ENCODE data around the gene SLC22A23. TPM values are rescaled to one million over a fixed set of nuclear protein-coding genes. Genes with fewer than 3 reads are reported as not detected.

SLC22A23 gene
- total and polyA plus RNA-seq, 2 experiments from 2014 or later, result 6.1 to 38.3 TPM

GRCh38 chr6:3327403-3327802 lies 129.4 kb downstream of the SLC22A23 start:
- Histone ChIP-seq H4K20me1 (replicated peaks; ENCODE audit: insufficient read depth) (0 out of 2 replicates have a peak, but pooled peaks cover 11% of the 10 kb centered on the region), H3K4me2 (no peak overlapping the region), H3K27me3 (ENCODE audit: insufficient read depth) (no peaks in the 10 kb centered on the region), H3F3A (replicated peaks; ENCODE audit: low read depth) (peaks cover 7% of the 10 kb centered on the region; the same call in 1 of the 2 replicates), H3K79me2 (replicated peaks; ENCODE audit: insufficient read depth) (peaks cover 58% of the 10 kb centered on the region), H3K36me3 (ENCODE audit: insufficient read depth) (peaks cover 5% of the 10 kb centered on the region; the same call in 1 of the 2 replicates), H3K9me2 (ENCODE audit: insufficient read depth) (no peaks in the 10 kb centered on the region), H3K4me3 (no peak overlapping the region), H3K27ac (ENCODE audit: low read depth) (no peak overlapping the region), H3K4me1 (ENCODE audit: insufficient read depth) (peaks cover 19% of the 10 kb centered on the region), H2AFZ (no peak overlapping the region)
- peaks cover 21% of the 10 kb centered on the region for H3K27me3 Mint-ChIP-seq (ENCODE audit: insufficient read depth, low read depth, poor library complexity)
- no peak overlapping the region for H3K27ac Mint-ChIP-seq
- peaks cover 72% of the 10 kb centered on the region for H3K4me1 Mint-ChIP-seq
- H3K9me3 Mint-ChIP-seq, result no peaks in the 10 kb centered on the region
- no peak overlapping the region for H3K4me3 Mint-ChIP-seq
- DNase-seq (ENCODE audit: low spot score) (no peak), ATAC-seq (no peak)
- TF ChIP-seq CREB1 (CRISPR knock-in tag; IDR thresholded peaks at IDR 0.05; ENCODE audit: low read depth) (no peak), ETS1 (IDR thresholded peaks at IDR 0.05) (no peak), EZH2phosphoT487 (IDR thresholded peaks at IDR 0.05; ENCODE audit: unreplicated experiment) (no peak)
- peaks cover 12% of the 10 kb centered on the region; the same call in 1 of the 3 replicates for H3K36me3 Mint-ChIP-seq (ENCODE audit: low read depth)

DNA sequence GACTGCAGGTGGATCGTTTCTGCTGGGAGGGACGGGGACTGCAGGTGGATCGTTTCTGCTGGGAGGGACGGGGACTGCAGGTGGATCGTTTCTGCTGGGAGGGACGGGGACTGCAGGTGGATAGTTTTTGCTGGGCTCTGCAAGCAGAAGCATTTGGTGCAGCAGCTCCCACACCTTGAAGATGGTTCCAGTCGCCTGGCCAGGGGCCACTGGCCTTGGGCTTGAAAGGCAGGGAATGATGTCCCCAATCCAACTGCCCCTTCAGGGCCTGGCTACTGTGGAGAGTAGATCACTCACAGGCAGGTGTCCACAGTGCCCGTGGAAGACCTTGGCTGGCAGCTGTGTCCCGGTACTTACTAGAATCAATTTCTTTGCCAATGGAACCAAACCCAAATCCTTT lies 129.9 kb downstream of the SLC22A23 start:
- H3K4me1 ChIP-seq (ENCODE audit: insufficient read depth), result peaks cover 14% of the 10 kb centered on the region
- no peak overlapping the region for H3K27ac ChIP-seq (ENCODE audit: low read depth)
- peaks cover 21% of the 10 kb centered on the region for H3K27me3 Mint-ChIP-seq (ENCODE audit: insufficient read depth, low read depth, poor library complexity)
- TF ChIP-seq REST (IDR thresholded peaks at IDR 0.05; ENCODE audit: unreplicated experiment) (no peak), EZH2 (IDR thresholded peaks at IDR 0.05; ENCODE audit: low read depth, unreplicated experiment) (no peak), ETS1 (IDR thresholded peaks at IDR 0.05) (no peak)
- TF ChIP-seq, protein P1, sequence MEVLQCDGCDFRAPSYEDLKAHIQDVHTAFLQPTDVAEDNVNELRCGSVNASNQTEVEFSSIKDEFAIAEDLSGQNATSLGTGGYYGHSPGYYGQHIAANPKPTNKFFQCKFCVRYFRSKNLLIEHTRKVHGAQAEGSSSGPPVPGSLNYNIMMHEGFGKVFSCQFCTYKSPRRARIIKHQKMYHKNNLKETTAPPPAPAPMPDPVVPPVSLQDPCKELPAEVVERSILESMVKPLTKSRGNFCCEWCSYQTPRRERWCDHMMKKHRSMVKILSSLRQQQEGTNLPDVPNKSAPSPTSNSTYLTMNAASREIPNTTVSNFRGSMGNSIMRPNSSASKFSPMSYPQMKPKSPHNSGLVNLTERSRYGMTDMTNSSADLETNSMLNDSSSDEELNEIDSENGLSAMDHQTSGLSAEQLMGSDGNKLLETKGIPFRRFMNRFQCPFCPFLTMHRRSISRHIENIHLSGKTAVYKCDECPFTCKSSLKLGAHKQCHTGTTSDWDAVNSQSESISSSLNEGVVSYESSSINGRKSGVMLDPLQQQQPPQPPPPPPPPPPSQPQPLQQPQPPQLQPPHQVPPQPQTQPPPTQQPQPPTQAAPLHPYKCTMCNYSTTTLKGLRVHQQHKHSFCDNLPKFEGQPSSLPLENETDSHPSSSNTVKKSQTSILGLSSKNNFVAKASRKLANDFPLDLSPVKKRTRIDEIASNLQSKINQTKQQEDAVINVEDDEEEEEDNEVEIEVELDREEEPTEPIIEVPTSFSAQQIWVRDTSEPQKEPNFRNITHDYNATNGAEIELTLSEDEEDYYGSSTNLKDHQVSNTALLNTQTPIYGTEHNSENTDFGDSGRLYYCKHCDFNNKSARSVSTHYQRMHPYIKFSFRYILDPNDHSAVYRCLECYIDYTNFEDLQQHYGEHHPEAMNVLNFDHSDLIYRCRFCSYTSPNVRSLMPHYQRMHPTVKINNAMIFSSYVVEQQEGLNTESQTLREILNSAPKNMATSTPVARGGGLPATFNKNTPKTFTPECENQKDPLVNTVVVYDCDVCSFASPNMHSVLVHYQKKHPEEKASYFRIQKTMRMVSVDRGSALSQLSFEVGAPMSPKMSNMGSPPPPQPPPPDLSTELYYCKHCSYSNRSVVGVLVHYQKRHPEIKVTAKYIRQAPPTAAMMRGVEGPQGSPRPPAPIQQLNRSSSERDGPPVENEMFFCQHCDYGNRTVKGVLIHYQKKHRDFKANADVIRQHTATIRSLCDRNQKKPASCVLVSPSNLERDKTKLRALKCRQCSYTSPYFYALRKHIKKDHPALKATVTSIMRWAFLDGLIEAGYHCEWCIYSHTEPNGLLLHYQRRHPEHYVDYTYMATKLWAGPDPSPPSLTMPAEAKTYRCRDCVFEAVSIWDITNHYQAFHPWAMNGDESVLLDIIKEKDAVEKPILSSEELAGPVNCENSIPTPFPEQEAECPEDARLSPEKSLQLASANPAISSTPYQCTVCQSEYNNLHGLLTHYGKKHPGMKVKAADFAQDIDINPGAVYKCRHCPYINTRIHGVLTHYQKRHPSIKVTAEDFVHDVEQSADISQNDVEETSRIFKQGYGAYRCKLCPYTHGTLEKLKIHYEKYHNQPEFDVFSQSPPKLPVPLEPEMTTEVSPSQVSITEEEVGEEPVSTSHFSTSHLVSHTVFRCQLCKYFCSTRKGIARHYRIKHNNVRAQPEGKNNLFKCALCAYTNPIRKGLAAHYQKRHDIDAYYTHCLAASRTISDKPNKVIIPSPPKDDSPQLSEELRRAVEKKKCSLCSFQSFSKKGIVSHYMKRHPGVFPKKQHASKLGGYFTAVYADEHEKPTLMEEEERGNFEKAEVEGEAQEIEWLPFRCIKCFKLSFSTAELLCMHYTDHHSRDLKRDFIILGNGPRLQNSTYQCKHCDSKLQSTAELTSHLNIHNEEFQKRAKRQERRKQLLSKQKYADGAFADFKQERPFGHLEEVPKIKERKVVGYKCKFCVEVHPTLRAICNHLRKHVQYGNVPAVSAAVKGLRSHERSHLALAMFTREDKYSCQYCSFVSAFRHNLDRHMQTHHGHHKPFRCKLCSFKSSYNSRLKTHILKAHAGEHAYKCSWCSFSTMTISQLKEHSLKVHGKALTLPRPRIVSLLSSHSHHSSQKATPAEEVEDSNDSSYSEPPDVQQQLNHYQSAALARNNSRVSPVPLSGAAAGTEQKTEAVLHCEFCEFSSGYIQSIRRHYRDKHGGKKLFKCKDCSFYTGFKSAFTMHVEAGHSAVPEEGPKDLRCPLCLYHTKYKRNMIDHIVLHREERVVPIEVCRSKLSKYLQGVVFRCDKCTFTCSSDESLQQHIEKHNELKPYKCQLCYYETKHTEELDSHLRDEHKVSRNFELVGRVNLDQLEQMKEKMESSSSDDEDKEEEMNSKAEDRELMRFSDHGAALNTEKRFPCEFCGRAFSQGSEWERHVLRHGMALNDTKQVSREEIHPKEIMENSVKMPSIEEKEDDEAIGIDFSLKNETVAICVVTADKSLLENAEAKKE (CRISPR knock-in tag; IDR thresholded peaks at IDR 0.05), result no peak

More for the DNA sequence above, 129.9 kb downstream of the SLC22A23 start:
- no peaks in the 10 kb centered on the region for H3K9me3 Mint-ChIP-seq
- Histone ChIP-seq H3K9me2 (ENCODE audit: insufficient read depth) (no peaks in the 10 kb centered on the region), H3K79me2 (replicated peaks; ENCODE audit: insufficient read depth) (peaks cover 54% of the 10 kb centered on the region), H4K20me1 (replicated peaks; ENCODE audit: insufficient read depth) (0 out of 2 replicates have a peak, but pooled peaks cover 11% of the 10 kb centered on the region), H3K36me3 (ENCODE audit: insufficient read depth) (peaks cover 5% of the 10 kb centered on the region; the same call in 1 of the 2 replicates), H3F3A (replicated peaks; ENCODE audit: low read depth) (peaks cover 7% of the 10 kb centered on the region; the same call in 1 of the 2 replicates), H3K4me3 (no peak overlapping the region), H3K27me3 (ENCODE audit: insufficient read depth) (no peaks in the 10 kb centered on the region), H3K4me2 (no peak overlapping the region), H2AFZ (no peak overlapping the region)
- peaks cover 12% of the 10 kb centered on the region; the same call in 1 of the 3 replicates for H3K36me3 Mint-ChIP-seq (ENCODE audit: low read depth)
- peak; percentile 16 for ATAC-seq
- DNase-seq (ENCODE audit: low spot score), result no peak
- peak overlapping the region; percentile 66; the same call in 1 of the 2 replicates for H3K27ac Mint-ChIP-seq
- peaks cover 68% of the 10 kb centered on the region for H3K4me1 Mint-ChIP-seq
- no peak overlapping the region for H3K4me3 Mint-ChIP-seq
